GM23338 (cell line): ENCODE results near the gene OGFOD2. TPM values are rescaled to one million over a fixed set of nuclear protein-coding genes. Genes with fewer than 3 reads are reported as not detected.

Experiments used
- ATAC-seq: fragments of 200-7000 bp; cut with Tn5 transposase; 3 replicates; pipeline ENCODE4 v1.9.1; 2020
- DNase-seq: peaks from one replicate; pipeline ENCODE4 v3.0.0-alpha.2; 2015; ENCODE audit warnings: low spot score
- H2AFZ ChIP-seq: fragments of 200-600 bp; sonication (generic); 2 replicates; pipeline ENCODE4 v1.8.0; 2016; ENCODE audit warnings: antibody characterized with exemption, mild to moderate bottlenecking, moderate library complexity
- H3F3A ChIP-seq: fragments of 200-600 bp; sonication (generic); replicated peaks from 2 replicates; pipeline ENCODE4 v1.8.0; 2017; ENCODE audit warnings: antibody characterized with exemption, mixed run types, low read depth
- H3K27ac ChIP-seq: fragments of 200-600 bp; sonication (generic); 2 replicates; pipeline ENCODE4 v1.6.1; 2016; ENCODE audit warnings: low read depth
- H3K27me3 ChIP-seq: fragments of 200-600 bp; sonication (generic); 2 replicates; pipeline ENCODE4 v1.8.0; 2016; ENCODE audit warnings: mild to moderate bottlenecking, mixed run types, moderate library complexity; ENCODE audit not compliant: insufficient read depth
- H3K36me3 ChIP-seq: fragments of 200-600 bp; sonication (generic); 2 replicates; pipeline ENCODE4 v1.8.0; 2016; ENCODE audit warnings: mild to moderate bottlenecking; ENCODE audit not compliant: insufficient read depth
- H3K4me1 ChIP-seq: fragments of 200-600 bp; sonication (generic); 2 replicates; pipeline ENCODE4 v1.8.0; 2016; ENCODE audit warnings: mild to moderate bottlenecking, moderate library complexity; ENCODE audit not compliant: insufficient read depth
- H3K4me2 ChIP-seq: fragments of 200-600 bp; sonication (generic); 2 replicates; pipeline ENCODE4 v1.7.1; 2017; ENCODE audit warnings: mixed run types
- H3K4me3 ChIP-seq: fragments of 200-600 bp; sonication (generic); 2 replicates; pipeline ENCODE4 v1.6.1; 2016; ENCODE audit warnings: mixed run types
- H3K79me2 ChIP-seq: fragments of 200-600 bp; sonication (generic); replicated peaks from 2 replicates; pipeline ENCODE4 v1.8.0; 2017; ENCODE audit warnings: mild to moderate bottlenecking; ENCODE audit not compliant: insufficient read depth
- H3K9me2 ChIP-seq: fragments of 200-600 bp; sonication (generic); 2 replicates; pipeline ENCODE4 v1.8.0; 2017; ENCODE audit not compliant: insufficient read depth
- H4K20me1 ChIP-seq: fragments of 200-600 bp; sonication (generic); replicated peaks from 2 replicates; pipeline ENCODE4 v1.8.0; 2017; ENCODE audit warnings: mild to moderate bottlenecking; ENCODE audit not compliant: insufficient read depth
- H3K27ac Mint-ChIP-seq: 2 replicates; pipeline ENCODE4 v1.8.0; 2020; ENCODE audit warnings: inconsistent platforms, mild to moderate bottlenecking, moderate library complexity, mixed read lengths
- H3K27me3 Mint-ChIP-seq: 3 replicates; pipeline ENCODE4 v1.8.0; 2022; ENCODE audit warnings: low read depth, mild to moderate bottlenecking, moderate library complexity, mixed read lengths, inconsistent platforms; ENCODE audit not compliant: insufficient read depth, poor library complexity
- H3K36me3 Mint-ChIP-seq: 3 replicates; pipeline ENCODE4 v1.8.0; 2021; ENCODE audit warnings: low read depth, mild to moderate bottlenecking, inconsistent platforms, moderate library complexity, mixed read lengths
- H3K4me1 Mint-ChIP-seq: 3 replicates; pipeline ENCODE4 v1.8.0; 2020; ENCODE audit warnings: mild to moderate bottlenecking, inconsistent platforms, mixed read lengths
- H3K4me3 Mint-ChIP-seq: 3 replicates; pipeline ENCODE4 v1.8.0; 2021; ENCODE audit warnings: moderate library complexity, mild to moderate bottlenecking, inconsistent platforms, mixed read lengths
- H3K9me3 Mint-ChIP-seq: 3 replicates; pipeline ENCODE4 v1.8.0; 2020; ENCODE audit warnings: moderate library complexity, mild to moderate bottlenecking, inconsistent platforms, mixed read lengths
- CREB1 ChIP-seq: fragments of 250-450 bp; sonication (Bioruptor Pico); IDR thresholded peaks from 2 replicates; pipeline ENCODE4 v1.5.0; 2020; ENCODE audit warnings: low read depth, mild to moderate bottlenecking, moderate library complexity
- CTCF ChIP-seq, 2 experiments: fragments of 200-600 bp in 1 of 2; sonication (generic) in 1 of 2; conservative IDR thresholded peaks; 2 replicates each; pipeline versions ENCODE4 v1.5.1 to v1.6.1; 2016 to 2017; ENCODE audit warnings: antibody characterized with exemption in 2 of 2, low read depth in 2 of 2, mild to moderate bottlenecking in 2 of 2, moderate library complexity in 1 of 2
- EZH2 ChIP-seq: fragments of 200-600 bp; sonication (generic); IDR thresholded peaks from one replicate; pipeline ENCODE4 v1.8.0; 2017; ENCODE audit warnings: antibody characterized with exemption, mild to moderate bottlenecking, low read depth; ENCODE audit not compliant: unreplicated experiment
- EZH2phosphoT487 ChIP-seq: fragments of 200-600 bp; sonication (generic); IDR thresholded peaks from one replicate; pipeline ENCODE4 v1.8.1; 2018; ENCODE audit warnings: antibody characterized with exemption; ENCODE audit not compliant: unreplicated experiment
- JUNB ChIP-seq: IDR thresholded peaks from one replicate; pipeline ENCODE4 v1.6.1; 2016; ENCODE audit warnings: antibody characterized with exemption; ENCODE audit not compliant: unreplicated experiment
- NANOG ChIP-seq: IDR thresholded peaks from 2 replicates; pipeline ENCODE4 v1.6.1; 2016; ENCODE audit warnings: antibody characterized with exemption, borderline replicate concordance
- POLR2AphosphoS5 ChIP-seq: IDR thresholded peaks from 2 replicates; pipeline ENCODE4 v1.6.1; 2016; ENCODE audit warnings: antibody characterized with exemption, low read depth
- REST ChIP-seq: IDR thresholded peaks from one replicate; pipeline ENCODE4 v1.6.1; 2018; ENCODE audit warnings: antibody characterized with exemption; ENCODE audit not compliant: unreplicated experiment
- ZNF114 ChIP-seq: fragments of 250-450 bp; sonication (Bioruptor Pico); IDR thresholded peaks from 2 replicates; pipeline ENCODE4 v1.5.0; 2020; ENCODE audit warnings: mild to moderate bottlenecking, moderate library complexity
- ZNF462 ChIP-seq: fragments of 250-450 bp; sonication (Bioruptor Pico); IDR thresholded peaks from 2 replicates; pipeline ENCODE4 v1.5.0; 2020; ENCODE audit warnings: mild to moderate bottlenecking, moderate library complexity
- polyA plus RNA-seq: library from polyadenylated mRNA; unstranded; fragments of >200 nt; fragmentation: Nextera tagmentation; extraction: Ambion mirVana; gene quantifications from 2 replicates; pipeline ENCODE4 v1.2.1, GENCODE V29; 2016
- total RNA-seq: library from RNA; depleted of rRNA; stranded (reverse); fragments of >200 nt; shearing (Covaris generic); gene quantifications from 2 replicates; pipeline ENCODE4 v1.2.3, GENCODE V29; 2014

The OGFOD2 gene
- total and polyA plus RNA-seq, 2 experiments from 2014 or later = 13.1 to 16.1 TPM

DNA sequence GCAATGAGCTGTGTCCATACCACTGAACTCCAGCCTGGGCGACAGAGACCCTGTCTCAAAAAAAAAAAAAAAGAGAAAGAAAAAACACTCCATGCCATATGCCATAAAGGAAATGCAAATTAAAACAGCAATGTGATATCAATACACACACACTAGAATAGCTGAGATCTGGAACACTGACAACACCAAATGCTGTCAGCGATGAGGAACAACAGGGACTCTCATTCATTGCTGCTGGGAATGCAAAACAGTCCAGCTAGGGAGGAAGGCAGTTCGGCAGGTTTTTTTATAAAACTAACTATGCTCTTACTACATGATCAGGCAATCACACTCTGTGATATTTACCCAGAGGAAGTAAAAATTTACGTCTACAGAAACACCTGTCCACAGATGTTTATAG lies 5.4 kb upstream of the OGFOD2 start:
- peaks cover 19% of the 10 kb centered on the region for H3K27me3 Mint-ChIP-seq
- Histone ChIP-seq H3K4me2 (no peak overlapping the region), H3K4me3 (no peak overlapping the region), H4K20me1 (no peaks in the 10 kb centered on the region), H2AFZ (no peak overlapping the region), H3F3A (no peaks in the 10 kb centered on the region), H3K9me2 (no peaks in the 10 kb centered on the region), H3K79me2 (no peaks in the 10 kb centered on the region), H3K36me3 (no peaks in the 10 kb centered on the region), H3K4me1 (peaks cover 5% of the 10 kb centered on the region), H3K27me3 (no peaks in the 10 kb centered on the region), H3K27ac (no peak overlapping the region)
- H3K9me3 Mint-ChIP-seq = no peaks in the 10 kb centered on the region
- no peak overlapping the region for H3K27ac Mint-ChIP-seq
- H3K4me1 Mint-ChIP-seq = peaks cover 9% of the 10 kb centered on the region
- H3K4me3 Mint-ChIP-seq = no peak overlapping the region
- DNase-seq (no peak), ATAC-seq (no peak)
- no peaks in the 10 kb centered on the region for H3K36me3 Mint-ChIP-seq
- no peak for TF ChIP-seq ZNF462 (CRISPR knock-in tag)
- no peak for TF ChIP-seq JUNB
- TF ChIP-seq CREB1 (CRISPR knock-in tag) = no peak
- TF ChIP-seq EZH2 = no peak
- no peak for TF ChIP-seq ZNF114 (CRISPR knock-in tag)
- TF ChIP-seq POLR2AphosphoS5 = no peak
- no peak for TF ChIP-seq EZH2phosphoT487
- TF ChIP-seq CTCF (conservative IDR thresholded peaks at IDR 0.05; ENCODE audit: low read depth in 2 of 2) = no peak
- TF ChIP-seq REST = no peak
- no peak for TF ChIP-seq NANOG
